Measurements from ENCODE around the gene CKLF.
A peak's percentile ranks its signal among the peaks of the same experiment; 100 is the strongest.
"Not testable (repeated sequence)": the region's sequence is repeated elsewhere in the genome, so short reads cannot be mapped to it uniquely, and the experiment has no call there.

The CKLF gene

GRCh38 chr16:66552286-66553177, at the start of gene CKLF:
Gene CKLF (plus strand): TSS chr16:66552576. CDS start chr16:66552716, 140 bp downstream.
- peak; percentile 94 for DNase-seq

GRCh38 chr16:66503030-66503429, 49.3 kb upstream of the CKLF start:
- peak; percentile 18 for DNase-seq

GRCh38 chr16:66503612-66504011, 48.8 kb upstream of the CKLF start:
- no peak for DNase-seq

- no peak for DNase-seq
Observed at GRCh38 chr16:66507731-66508239, 44.6 kb upstream of the CKLF start.

GRCh38 chr16:66508248-66508913, 44.0 kb upstream of the CKLF start:
- no peak for DNase-seq

GRCh38 chr16:66508914-66509496, 43.4 kb upstream of the CKLF start:
- DNase-seq = no peak

GRCh38 chr16:66509576-66509975, 42.8 kb upstream of the CKLF start:
- DNase-seq = no peak

GRCh38 chr16:66510298-66510697, 42.1 kb upstream of the CKLF start:
- DNase-seq = no peak

- no peak for DNase-seq
Observed at GRCh38 chr16:66510711-66511601, 41.4 kb upstream of the CKLF start.

- DNase-seq = no peak
Observed at GRCh38 chr16:66511602-66512271, 40.6 kb upstream of the CKLF start.

- DNase-seq = no peak
Observed at GRCh38 chr16:66512272-66513110, 39.9 kb upstream of the CKLF start.

GRCh38 chr16:66513111-66513723, 39.2 kb upstream of the CKLF start:
- no peak for DNase-seq

- not testable (repeated sequence) for DNase-seq
Observed at GRCh38 chr16:66514391-66514790, 38.0 kb upstream of the CKLF start.

- not testable (repeated sequence) for DNase-seq
Observed at GRCh38 chr16:66514980-66515595, 37.3 kb upstream of the CKLF start.

GRCh38 chr16:66515596-66516508, 36.5 kb upstream of the CKLF start:
- DNase-seq = no peak

- DNase-seq = no peak
Observed at GRCh38 chr16:66516509-66516807, 35.9 kb upstream of the CKLF start.

- peak; percentile 96 for DNase-seq
Observed at GRCh38 chr16:66516808-66517585, 35.4 kb upstream of the CKLF start.

GRCh38 chr16:66517586-66518263, 34.7 kb upstream of the CKLF start:
- no peak for DNase-seq
